Measurements from ENCODE around the gene TMC6. TPM values are rescaled to one million over a fixed set of nuclear protein-coding genes. Genes with fewer than 3 reads are reported as not detected.

Gene TMC6
- polyA plus RNA-seq, 1 donor (not counting 4 experiments of a cell fraction or from before 2014, with no cell fraction given) = 20.4 TPM

GRCh38 chr17:78121801-78122215 is 6.7 kb downstream of the TMC6 start:
- Histone ChIP-seq H3K79me2 (ENCODE audit: control insufficient read depth, insufficient read depth, low read length) (peaks cover 2% of the 10 kb centered on the region), H3K4me1 (ENCODE audit: control insufficient read depth, extremely low read depth, insufficient read depth, low read length) (no peaks in the 10 kb centered on the region), H3K27me3 (ENCODE audit: control insufficient read depth, extremely low read depth, insufficient read depth, low read length) (no peaks in the 10 kb centered on the region), H3K4me3 (ENCODE audit: control insufficient read depth in 2 of 3, extremely low read depth in 1 of 3, insufficient read depth in 2 of 3, low read depth in 1 of 3, low read length in 3 of 3) (no peak overlapping the region), H3K4me2 (ENCODE audit: control insufficient read depth, extremely low read depth, insufficient read depth, low read depth, low read length) (no peak overlapping the region), H3K27ac (ENCODE audit: control insufficient read depth, insufficient read depth, low read length) (no peak overlapping the region), H2AFZ (ENCODE audit: control insufficient read depth, low read length) (no peak overlapping the region), H3K9ac (ENCODE audit: control insufficient read depth, extremely low read depth, insufficient read depth, low read length) (no peak overlapping the region), H3K36me3 (ENCODE audit: control insufficient read depth in 2 of 2, extremely low read depth in 1 of 2, insufficient read depth in 2 of 2, low read length in 2 of 2) (peaks cover 6 to 23% of the 10 kb centered on the region in 2 experiments), H3K9me3 (ENCODE audit: control insufficient read depth, low read depth, low read length) (no peaks in the 10 kb centered on the region), H4K20me1 (ENCODE audit: control insufficient read depth, extremely low read depth, insufficient read depth, low read length) (no peaks in the 10 kb centered on the region), H3K9me1 (ENCODE audit: control insufficient read depth, extremely low read depth, insufficient read depth, low read length) (no peaks in the 10 kb centered on the region)
- no peak for TF ChIP-seq EZH2 (IDR thresholded peaks at IDR 0.05; ENCODE audit: low read length)
- TF ChIP-seq CTCF (optimal IDR thresholded peaks at IDR 0.05 in 1 of 3, IDR thresholded peaks at IDR 0.05 in 1 of 3, conservative IDR thresholded peaks at IDR 0.05 in 1 of 3; ENCODE audit: extremely low read depth in 1 of 3, insufficient read depth in 2 of 3, low read length in 3 of 3) = no peak
- no peak for DNase-seq (ENCODE audit: low read depth, low spot score)
- dilution Hi-C loops (cut with MboI; ENCODE audit: extremely low pct_ligation_motif_present, low sequenced_read_pairs) = no loop called here
- no peak for FAIRE-seq

- H3K9me1 ChIP-seq (ENCODE audit: control insufficient read depth, extremely low read depth, insufficient read depth, low read length) = no peaks in the 10 kb centered on the region
- no peaks in the 10 kb centered on the region for H3K27me3 ChIP-seq (ENCODE audit: control insufficient read depth, extremely low read depth, insufficient read depth, low read length)
- H3K79me2 ChIP-seq (ENCODE audit: control insufficient read depth, insufficient read depth, low read length) = no peaks in the 10 kb centered on the region
- TF ChIP-seq CTCF (optimal IDR thresholded peaks at IDR 0.05 in 1 of 3, IDR thresholded peaks at IDR 0.05 in 1 of 3, conservative IDR thresholded peaks at IDR 0.05 in 1 of 3; ENCODE audit: extremely low read depth in 1 of 3, insufficient read depth in 2 of 3, low read length in 3 of 3) (no peak), EZH2 (IDR thresholded peaks at IDR 0.05; ENCODE audit: low read length) (no peak)
- H3K9ac ChIP-seq (ENCODE audit: control insufficient read depth, extremely low read depth, insufficient read depth, low read length) = no peak overlapping the region
- FAIRE-seq = no peak
- dilution Hi-C loops (cut with MboI; ENCODE audit: extremely low pct_ligation_motif_present, low sequenced_read_pairs) = no loop called here
- H3K4me1 ChIP-seq (ENCODE audit: control insufficient read depth, extremely low read depth, insufficient read depth, low read length) = no peaks in the 10 kb centered on the region
- no peaks in the 10 kb centered on the region for H4K20me1 ChIP-seq (ENCODE audit: control insufficient read depth, extremely low read depth, insufficient read depth, low read length)
- no peak overlapping the region for H3K4me3 ChIP-seq (ENCODE audit: control insufficient read depth in 2 of 3, extremely low read depth in 1 of 3, insufficient read depth in 2 of 3, low read depth in 1 of 3, low read length in 3 of 3)
- no peak overlapping the region for H2AFZ ChIP-seq (ENCODE audit: control insufficient read depth, low read length)
- no peaks in the 10 kb centered on the region for H3K9me3 ChIP-seq (ENCODE audit: control insufficient read depth, low read depth, low read length)
- no peak overlapping the region for H3K4me2 ChIP-seq (ENCODE audit: control insufficient read depth, extremely low read depth, insufficient read depth, low read depth, low read length)
- DNase-seq (ENCODE audit: low read depth, low spot score) = no peak
- H3K27ac ChIP-seq (ENCODE audit: control insufficient read depth, insufficient read depth, low read length) = no peak overlapping the region
- peaks cover 6 to 21% of the 10 kb centered on the region in 2 experiments for H3K36me3 ChIP-seq (ENCODE audit: control insufficient read depth in 2 of 2, extremely low read depth in 1 of 2, insufficient read depth in 2 of 2, low read length in 2 of 2)
Measured at GRCh38 chr17:78120971-78121800, 7.4 kb downstream of the TMC6 start.

All from keratinocyte (primary cell).